H1 (cell line): ENCODE results near the gene RGS3.

Source experiments
- CEBPB ChIP-seq: IDR thresholded peaks from 2 replicates; pipeline ENCODE4 v1.6.1; 2012; ENCODE audit warnings: low read depth, low read length
- CTCF ChIP-seq, 3 experiments: IDR thresholded peaks; 1 replicate in 2 of 3; 2 replicates in 1 of 3; pipeline versions ENCODE4 v1.5.1 to v1.6.1; 2011; ENCODE audit warnings: low read length in 3 of 3, mild to moderate bottlenecking in 3 of 3, inconsistent platforms in 2 of 3, low read depth in 1 of 3, moderate library complexity in 1 of 3; ENCODE audit not compliant: insufficient read depth in 1 of 3; ENCODE audit errors: control extremely low read depth in 1 of 3
- POLR2A ChIP-seq, 2 experiments: IDR thresholded peaks; 1 replicate in 1 of 2; 2 replicates in 1 of 2; pipeline ENCODE4 v1.6.1; 2011; ENCODE audit warnings: low read depth in 2 of 2, low read length in 2 of 2, mild to moderate bottlenecking in 2 of 2; ENCODE audit errors: control extremely low read depth in 1 of 2
- RAD21 ChIP-seq, 2 experiments: IDR thresholded peaks in 1 of 2; conservative IDR thresholded peaks in 1 of 2; 2 replicates each; pipeline ENCODE4 v1.6.1; 2011; ENCODE audit warnings: low read depth in 2 of 2, low read length in 2 of 2, improper control_type of control experiment in 1 of 2, inconsistent platforms in 1 of 2, mild to moderate bottlenecking in 1 of 2, moderate library complexity in 1 of 2
- SP1 ChIP-seq: IDR thresholded peaks from 2 replicates; pipeline ENCODE4 v1.6.1; 2011; ENCODE audit warnings: low read depth, low read length
- TAF1 ChIP-seq: IDR thresholded peaks from 2 replicates; pipeline ENCODE4 v1.6.1; 2011; ENCODE audit warnings: mild to moderate bottlenecking, low read depth, low read length

- TF ChIP-seq RAD21 (IDR thresholded peaks at IDR 0.05 in 1 of 2, conservative IDR thresholded peaks at IDR 0.05 in 1 of 2; ENCODE audit: low read depth in 2 of 2, low read length in 2 of 2) (no peak), CEBPB (no peak), CTCF (IDR thresholded peaks at IDR 0.05; ENCODE audit: control extremely low read depth in 1 of 3, insufficient read depth in 1 of 3, low read depth in 1 of 3, low read length in 3 of 3) (no peak), TAF1 (no peak), SP1 (no peak), POLR2A (IDR thresholded peaks at IDR 0.05; ENCODE audit: control extremely low read depth in 1 of 2, low read depth in 2 of 2, low read length in 2 of 2) (no peak)
Measured at GRCh38 chr9:113568081-113568435, 104.5 kb downstream of the RGS3 start.
